Hematopoietic multipotent progenitor cell treated with erythropoietin and hydrocortisone succinate and interleukin-3 and kit ligand, for 6 days (in vitro differentiated cells): ENCODE data around the gene DUS4L.

Experiments used
- DNase-seq: peaks from one replicate; pipeline ENCODE4 v3.0.0-alpha.2; 2015

DUS4L gene

DNA sequence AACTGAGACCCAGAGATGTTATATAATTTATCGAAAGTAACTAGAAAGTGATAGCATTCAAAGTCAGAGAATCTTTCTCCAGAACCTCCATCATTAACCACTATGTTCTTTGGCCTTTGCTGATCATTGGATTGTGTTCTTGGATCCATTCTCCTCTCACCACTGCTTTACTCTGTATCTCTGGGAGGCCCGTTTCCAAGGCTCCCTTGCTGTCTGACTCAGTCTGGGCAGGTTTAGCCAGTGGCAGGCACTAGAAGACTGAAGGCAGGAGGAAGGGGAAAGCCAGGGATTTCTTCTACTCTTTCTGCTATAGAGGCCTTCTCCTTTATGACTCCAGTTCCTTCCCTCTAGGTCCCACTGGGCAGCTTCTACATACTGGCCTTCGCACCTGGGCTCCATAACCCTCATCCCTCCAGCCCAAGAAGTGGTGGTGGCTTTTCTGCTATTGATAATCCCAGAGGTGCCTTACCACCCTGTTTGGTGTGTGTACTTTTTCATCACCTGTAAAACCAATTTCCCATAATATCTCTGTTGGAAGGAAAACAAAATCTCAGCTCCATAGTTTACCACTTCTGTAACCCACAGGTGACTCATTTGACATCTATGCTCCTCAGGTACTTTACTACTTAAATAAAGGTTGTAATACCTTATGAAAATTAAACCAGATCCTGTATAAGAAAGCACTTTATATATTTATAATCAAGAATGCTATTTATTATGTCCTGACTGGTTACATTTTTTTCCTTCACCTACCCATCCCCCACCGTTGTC is 52.3 kb downstream of the DUS4L start:
- DNase-seq = no peak

GRCh38 chr7:107622429-107622828 is 58.7 kb downstream of the DUS4L start:
- DNase-seq = no peak

DNA sequence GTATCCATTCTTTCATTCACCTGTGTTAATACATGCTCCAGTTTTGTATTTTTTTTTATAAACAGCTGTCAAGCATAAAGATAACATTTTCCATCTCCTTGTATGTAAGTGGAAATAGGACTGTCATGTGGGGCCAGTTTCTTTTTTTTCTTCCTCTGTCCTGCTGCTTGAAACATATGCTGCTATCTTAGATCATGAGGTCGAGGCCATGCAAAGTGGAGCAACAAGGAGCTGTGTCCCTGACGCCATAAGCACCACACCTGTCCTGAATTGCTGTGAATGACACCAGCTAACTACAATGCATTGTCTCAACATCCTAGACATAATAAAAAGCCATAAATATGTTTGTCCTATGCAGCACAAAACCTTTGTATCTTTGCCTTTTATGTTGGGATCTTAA is 59.1 kb downstream of the DUS4L start:
- no peak for DNase-seq

DNA sequence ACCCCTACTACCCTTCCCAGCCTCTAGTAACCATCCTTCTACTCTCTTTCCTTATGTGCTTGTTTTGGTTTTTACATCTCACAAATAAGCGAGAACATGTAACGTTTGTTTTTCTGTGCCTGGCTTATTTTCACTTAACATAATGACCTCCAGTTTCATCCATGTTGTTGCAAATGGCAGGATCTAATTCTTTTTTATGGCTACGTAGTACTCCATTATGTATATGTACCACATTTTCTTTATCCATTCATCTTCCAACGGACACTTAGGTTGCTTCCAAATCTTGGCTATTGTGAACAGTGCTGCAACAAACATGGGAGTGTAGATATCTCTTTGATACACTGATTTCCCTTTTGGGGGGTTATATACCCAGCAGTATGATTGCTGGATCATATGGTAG is 63.2 kb downstream of the DUS4L start:
- no peak for DNase-seq
